Measurements from ENCODE around the gene ALCAM.
"Not testable (repeated sequence)": the region's sequence is repeated elsewhere in the genome, so short reads cannot be mapped to it uniquely, and the experiment has no call there.

ALCAM gene

DNA sequence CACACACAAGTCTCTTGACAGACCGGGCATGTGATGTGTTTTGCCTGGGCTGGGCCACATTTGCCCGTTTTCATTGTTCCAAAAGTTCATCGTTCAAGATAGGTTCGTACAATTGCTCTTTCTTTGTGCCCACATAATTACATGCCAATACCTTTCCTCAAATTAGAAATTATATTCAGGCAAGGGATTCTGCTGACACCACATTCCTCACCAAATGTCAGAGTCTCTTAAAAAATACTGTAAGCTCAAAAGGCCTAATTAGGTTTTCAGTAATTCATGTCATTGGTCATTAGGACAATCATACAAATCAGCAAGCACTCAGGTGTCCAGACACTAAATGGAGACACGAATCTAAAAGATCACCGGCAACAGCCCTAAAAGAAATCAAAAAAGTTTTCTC is 215.3 kb downstream of the ALCAM start:
- no peaks in the 10 kb centered on the region for H3K27me3 ChIP-seq (ENCODE audit: insufficient read depth, insufficient read length)
- no peak overlapping the region for H3K4me3 ChIP-seq (ENCODE audit: insufficient read length, low read depth)
- no peak for TF ChIP-seq YY1 (IDR thresholded peaks at IDR 0.05; ENCODE audit: insufficient read depth, insufficient read length)
- no peak for TF ChIP-seq SUZ12 (IDR thresholded peaks at IDR 0.05; ENCODE audit: extremely low read depth, insufficient read depth, insufficient read length)
- TF ChIP-seq ZNF274 (IDR thresholded peaks at IDR 0.05; ENCODE audit: low read depth, low read length), result no peak
- no peak for DNase-seq (ENCODE audit: low read depth, low spot score)
- no peaks in the 10 kb centered on the region for H3K36me3 ChIP-seq (ENCODE audit: insufficient read depth, insufficient read length, low read length)
- H3K4me1 ChIP-seq (ENCODE audit: insufficient read depth, insufficient read length), result no peaks in the 10 kb centered on the region
- peaks cover 9% of the 10 kb centered on the region; the same call in 1 of the 2 replicates for H3K9me3 ChIP-seq (ENCODE audit: insufficient read depth, low read length)
- no peak overlapping the region for H3K9ac ChIP-seq (ENCODE audit: insufficient read length, low read depth)

DNA sequence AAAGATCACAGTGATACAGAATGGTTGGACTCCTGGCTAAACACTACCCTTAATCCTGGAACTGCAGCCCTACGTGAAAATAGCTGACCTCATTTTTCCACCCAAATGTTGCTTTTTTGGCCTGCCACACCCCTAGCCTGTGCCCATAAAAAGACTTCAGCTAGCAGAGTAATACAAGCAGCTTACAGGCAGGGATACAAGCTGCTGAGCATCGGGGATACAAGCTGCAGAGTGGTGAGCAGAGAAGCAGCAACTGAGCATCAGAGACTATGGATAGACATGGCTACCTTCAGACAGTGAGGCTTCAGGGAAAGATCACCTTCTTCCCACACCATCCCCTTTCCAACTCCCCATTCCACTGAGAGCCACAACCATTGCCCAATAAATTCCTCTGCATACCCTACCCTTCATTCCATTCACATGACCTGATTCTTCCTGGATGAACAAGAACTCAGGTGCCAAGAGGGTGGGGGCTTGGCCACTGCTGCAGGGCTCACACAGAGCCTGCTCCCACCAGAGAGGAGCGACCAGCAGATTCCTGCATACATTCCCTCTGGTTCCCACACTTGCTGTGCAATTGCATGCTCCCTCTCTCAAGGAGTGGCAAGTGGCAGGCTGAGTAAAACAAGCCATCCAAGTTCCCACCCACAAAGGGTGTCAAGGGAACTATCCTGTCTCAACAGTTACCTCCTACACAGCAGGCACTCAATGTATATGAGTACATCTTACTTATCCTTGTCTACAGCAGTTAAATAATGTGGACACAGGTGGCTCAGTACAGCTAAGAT is 217.5 kb downstream of the ALCAM start:
- H3K9me3 ChIP-seq (ENCODE audit: insufficient read depth, low read length), result peaks cover 9% of the 10 kb centered on the region; the same call in 1 of the 2 replicates
- H3K27me3 ChIP-seq (ENCODE audit: insufficient read depth, insufficient read length), result no peaks in the 10 kb centered on the region
- H3K4me3 ChIP-seq (ENCODE audit: insufficient read length, low read depth), result no peak overlapping the region
- H3K9ac ChIP-seq (ENCODE audit: insufficient read length, low read depth), result no peak overlapping the region
- TF ChIP-seq ZNF274 (IDR thresholded peaks at IDR 0.05; ENCODE audit: low read depth, low read length) (no peak), SUZ12 (IDR thresholded peaks at IDR 0.05; ENCODE audit: extremely low read depth, insufficient read depth, insufficient read length) (no peak), YY1 (IDR thresholded peaks at IDR 0.05; ENCODE audit: insufficient read depth, insufficient read length) (no peak)
- DNase-seq (ENCODE audit: low read depth, low spot score), result no peak
- no peaks in the 10 kb centered on the region for H3K4me1 ChIP-seq (ENCODE audit: insufficient read depth, insufficient read length)
- no peaks in the 10 kb centered on the region for H3K36me3 ChIP-seq (ENCODE audit: insufficient read depth, insufficient read length, low read length)

DNA sequence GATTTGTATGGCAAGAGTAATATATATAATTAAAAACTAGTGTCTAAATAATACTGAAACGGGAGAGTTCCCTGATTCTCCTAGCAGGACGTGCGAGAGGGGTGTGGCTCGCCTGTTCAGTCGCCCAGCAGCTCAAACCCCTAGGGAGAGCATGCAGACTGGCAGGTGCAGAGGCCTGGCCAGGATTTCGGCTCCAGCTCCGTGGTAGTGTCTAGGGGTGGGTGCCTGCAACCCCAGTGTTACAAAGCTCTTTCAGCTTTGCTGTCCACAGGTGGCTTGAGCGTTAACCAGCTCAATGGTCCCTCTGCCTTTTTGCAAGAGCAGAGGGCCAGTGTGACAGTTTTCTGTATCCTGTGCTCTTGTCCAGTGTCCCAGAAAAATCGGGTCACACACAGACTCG is 226.6 kb downstream of the ALCAM start:
- Histone ChIP-seq H3K4me3 (ENCODE audit: insufficient read length, low read depth) (no peak overlapping the region), H3K4me1 (ENCODE audit: insufficient read depth, insufficient read length) (no peaks in the 10 kb centered on the region), H3K27me3 (ENCODE audit: insufficient read depth, insufficient read length) (no peaks in the 10 kb centered on the region), H3K36me3 (ENCODE audit: insufficient read depth, insufficient read length, low read length) (no peaks in the 10 kb centered on the region), H3K9me3 (ENCODE audit: insufficient read depth, low read length) (peaks cover 9% of the 10 kb centered on the region; the same call in 1 of the 2 replicates), H3K9ac (ENCODE audit: insufficient read length, low read depth) (no peak overlapping the region)
- DNase-seq (ENCODE audit: low read depth, low spot score), result no peak
- TF ChIP-seq SUZ12 (IDR thresholded peaks at IDR 0.05; ENCODE audit: extremely low read depth, insufficient read depth, insufficient read length), result no peak
- TF ChIP-seq ZNF274 (IDR thresholded peaks at IDR 0.05; ENCODE audit: low read depth, low read length), result no peak
- no peak for TF ChIP-seq YY1 (IDR thresholded peaks at IDR 0.05; ENCODE audit: insufficient read depth, insufficient read length)

- TF ChIP-seq YY1 (IDR thresholded peaks at IDR 0.05; ENCODE audit: insufficient read depth, insufficient read length), result no peak
- no peak for TF ChIP-seq ZNF274 (IDR thresholded peaks at IDR 0.05; ENCODE audit: low read depth, low read length)
- TF ChIP-seq SUZ12 (IDR thresholded peaks at IDR 0.05; ENCODE audit: extremely low read depth, insufficient read depth, insufficient read length), result no peak
- Histone ChIP-seq H3K4me1 (ENCODE audit: insufficient read depth, insufficient read length) (no peaks in the 10 kb centered on the region), H3K4me3 (ENCODE audit: insufficient read length, low read depth) (no peak overlapping the region), H3K27me3 (ENCODE audit: insufficient read depth, insufficient read length) (no peaks in the 10 kb centered on the region), H3K36me3 (ENCODE audit: insufficient read depth, insufficient read length, low read length) (no peaks in the 10 kb centered on the region), H3K9ac (ENCODE audit: insufficient read length, low read depth) (no peak overlapping the region), H3K9me3 (ENCODE audit: insufficient read depth, low read length) (peaks cover 9% of the 10 kb centered on the region; the same call in 1 of the 2 replicates)
- DNase-seq (ENCODE audit: low read depth, low spot score), result no peak
Measured at GRCh38 chr3:105594219-105594618, 227.5 kb downstream of the ALCAM start.

DNA sequence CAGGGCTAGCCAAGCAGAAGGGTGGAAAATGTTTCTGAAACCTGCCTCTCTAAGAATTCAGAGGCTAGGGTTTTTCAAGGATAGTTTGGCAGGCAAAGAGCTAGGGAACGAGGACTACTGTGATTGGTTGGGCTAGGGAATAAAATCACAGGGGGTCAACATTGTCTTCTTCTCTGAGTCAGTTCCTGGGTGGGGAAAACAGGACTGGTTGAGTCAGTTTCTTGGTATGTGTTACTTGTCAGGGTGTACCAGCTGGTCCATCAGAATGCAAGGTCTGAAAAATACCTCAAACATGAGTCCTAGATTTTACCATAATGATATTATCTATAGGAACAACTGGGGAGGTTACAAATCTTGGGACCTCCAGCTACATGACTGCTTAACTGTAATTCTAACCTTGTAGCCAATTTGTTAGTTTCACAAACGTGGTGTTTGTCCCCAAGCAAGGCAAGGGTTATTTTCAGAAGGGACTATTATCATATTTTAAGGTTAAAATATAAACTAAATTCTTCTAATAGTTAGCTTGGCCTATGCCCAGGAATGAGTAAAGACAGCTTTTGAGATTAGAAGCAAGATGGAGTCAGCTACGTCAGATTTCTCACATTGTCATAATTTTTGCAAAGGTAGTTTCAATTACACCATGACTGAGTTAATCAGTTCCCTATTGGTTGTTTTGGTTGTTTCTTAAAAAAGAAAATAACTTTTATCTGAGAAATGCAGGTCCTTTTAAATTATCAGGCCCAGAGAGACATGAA is 231.5 kb downstream of the ALCAM start:
- Histone ChIP-seq H3K36me3 (ENCODE audit: insufficient read depth, insufficient read length, low read length) (no peaks in the 10 kb centered on the region), H3K9me3 (ENCODE audit: insufficient read depth, low read length) (peaks cover 9% of the 10 kb centered on the region; the same call in 1 of the 2 replicates), H3K27me3 (ENCODE audit: insufficient read depth, insufficient read length) (no peaks in the 10 kb centered on the region), H3K4me3 (ENCODE audit: insufficient read length, low read depth) (no peak overlapping the region), H3K4me1 (ENCODE audit: insufficient read depth, insufficient read length) (no peaks in the 10 kb centered on the region), H3K9ac (ENCODE audit: insufficient read length, low read depth) (no peak overlapping the region)
- DNase-seq (ENCODE audit: low read depth, low spot score), result no peak
- TF ChIP-seq ZNF274 (IDR thresholded peaks at IDR 0.05; ENCODE audit: low read depth, low read length) (no peak), YY1 (IDR thresholded peaks at IDR 0.05; ENCODE audit: insufficient read depth, insufficient read length) (no peak), SUZ12 (IDR thresholded peaks at IDR 0.05; ENCODE audit: extremely low read depth, insufficient read depth, insufficient read length) (no peak)

GRCh38 chr3:105599350-105599749 is 232.6 kb downstream of the ALCAM start:
- no peaks in the 10 kb centered on the region for H3K36me3 ChIP-seq (ENCODE audit: insufficient read depth, insufficient read length, low read length)
- DNase-seq (ENCODE audit: low read depth, low spot score), result no peak
- no peaks in the 10 kb centered on the region for H3K27me3 ChIP-seq (ENCODE audit: insufficient read depth, insufficient read length)
- peaks cover 9% of the 10 kb centered on the region; the same call in 1 of the 2 replicates for H3K9me3 ChIP-seq (ENCODE audit: insufficient read depth, low read length)
- no peak overlapping the region for H3K4me3 ChIP-seq (ENCODE audit: insufficient read length, low read depth)
- no peak for TF ChIP-seq SUZ12 (IDR thresholded peaks at IDR 0.05; ENCODE audit: extremely low read depth, insufficient read depth, insufficient read length)
- no peak for TF ChIP-seq ZNF274 (IDR thresholded peaks at IDR 0.05; ENCODE audit: low read depth, low read length)
- no peaks in the 10 kb centered on the region for H3K4me1 ChIP-seq (ENCODE audit: insufficient read depth, insufficient read length)
- H3K9ac ChIP-seq (ENCODE audit: insufficient read length, low read depth), result no peak overlapping the region

- not testable (repeated sequence) for H3K36me3 ChIP-seq (ENCODE audit: insufficient read depth, insufficient read length, low read length); DNase-seq (ENCODE audit: low read depth, low spot score); H3K9me3 ChIP-seq (ENCODE audit: insufficient read depth, low read length)
Measured at GRCh38 chr3:105601756-105602155, 235.0 kb downstream of the ALCAM start.

GRCh38 chr3:105602286-105602685 is 235.6 kb downstream of the ALCAM start:
- H3K4me3 ChIP-seq (ENCODE audit: insufficient read length, low read depth); H3K9me3 ChIP-seq (ENCODE audit: insufficient read depth, low read length); H3K9ac ChIP-seq (ENCODE audit: insufficient read length, low read depth); H3K36me3 ChIP-seq (ENCODE audit: insufficient read depth, insufficient read length, low read length); H3K4me1 ChIP-seq (ENCODE audit: insufficient read depth, insufficient read length); H3K27me3 ChIP-seq (ENCODE audit: insufficient read depth, insufficient read length); DNase-seq (ENCODE audit: low read depth, low spot score): not testable (repeated sequence)

More at GRCh38 chr3:105601756-105602155, 235.0 kb downstream of the ALCAM start:
- H3K4me1 ChIP-seq (ENCODE audit: insufficient read depth, insufficient read length); H3K27me3 ChIP-seq (ENCODE audit: insufficient read depth, insufficient read length); H3K9ac ChIP-seq (ENCODE audit: insufficient read length, low read depth); H3K4me3 ChIP-seq (ENCODE audit: insufficient read length, low read depth): not testable (repeated sequence)

GRCh38 chr3:105603516-105603915 is 236.8 kb downstream of the ALCAM start:
- not testable (repeated sequence) for H3K9ac ChIP-seq (ENCODE audit: insufficient read length, low read depth); H3K36me3 ChIP-seq (ENCODE audit: insufficient read depth, insufficient read length, low read length); H3K27me3 ChIP-seq (ENCODE audit: insufficient read depth, insufficient read length); H3K9me3 ChIP-seq (ENCODE audit: insufficient read depth, low read length); DNase-seq (ENCODE audit: low read depth, low spot score); H3K4me1 ChIP-seq (ENCODE audit: insufficient read depth, insufficient read length); H3K4me3 ChIP-seq (ENCODE audit: insufficient read length, low read depth)

All from NT2/D1 (cell line).